ENCODE results near the gene CD226.

- TF ChIP-seq TEAD4 (IDR thresholded peaks at IDR 0.05; ENCODE audit: borderline replicate concordance, insufficient read depth) (no peak), CTCF (IDR thresholded peaks at IDR 0.05) (no peak), YY1 (IDR thresholded peaks at IDR 0.05; ENCODE audit: low read depth) (no peak), EZH2phosphoT487 (IDR thresholded peaks at IDR 0.05; ENCODE audit: borderline replicate concordance, low read depth) (no peak), POLR2AphosphoS5 (IDR thresholded peaks at IDR 0.05; ENCODE audit: low read depth, low read length) (no peak), MXI1 (IDR thresholded peaks at IDR 0.05; ENCODE audit: low read depth, low read length) (no peak), TCF12 (IDR thresholded peaks at IDR 0.05) (no peak)
Measured at GRCh38 chr18:69929041-69929774, 18.5 kb downstream of the CD226 start.
